ENCODE results near the gene GSG1. TPM values are rescaled to one million over a fixed set of nuclear protein-coding genes. Genes with fewer than 3 reads are reported as not detected.

GSG1 gene
- polyA plus RNA-seq, 2 of the 4 experiments (the other 2 are of a cell fraction) = 0.06 TPM; not detected in 1

- no peak for TF ChIP-seq HEYL (CRISPR knock-in tag; IDR thresholded peaks at IDR 0.05)
- no peak for TF ChIP-seq JUN (IDR thresholded peaks at IDR 0.05)
- TF ChIP-seq PBX3 (IDR thresholded peaks at IDR 0.05) = no peak
- no peak for TF ChIP-seq KDM5A (IDR thresholded peaks at IDR 0.05)
- TF ChIP-seq NFE2L2 (conservative IDR thresholded peaks at IDR 0.05; ENCODE audit: low read length) = no peak
- no peak for TF ChIP-seq ZNF302 (CRISPR knock-in tag; IDR thresholded peaks at IDR 0.05)
- no peak for TF ChIP-seq JUNB (IDR thresholded peaks at IDR 0.05)
- no peak for TF ChIP-seq ZFP36 (IDR thresholded peaks at IDR 0.05; ENCODE audit: borderline replicate concordance, partially characterized antibody)
- no peak for TF ChIP-seq SREBF2 (IDR thresholded peaks at IDR 0.05)
- no peak for TF ChIP-seq HES2 (IDR thresholded peaks at IDR 0.05)
Observed at GRCh38 chr12:13052421-13052820, 51.0 kb downstream of the GSG1 start (continued).

- ChIA-PET POLR2A (no interaction called here), CTCF (interaction anchor here (1.0 to 1.8 kb wide), 5 partner anchors 9 to 162 kb away, joined by 3 to 6 read pairs (median 4); no protein-coding TSS in a partner anchor)
- DNase-seq (ENCODE audit: low read depth in 1 of 2, low spot score in 1 of 2) (no peak), FAIRE-seq (peak; percentile 63), ATAC-seq (no peak)
- TF ChIP-seq CEBPB (IDR thresholded peaks at IDR 0.05) (no peak), HDAC2 (IDR thresholded peaks at IDR 0.05) (no peak), ATOH8 (CRISPR knock-in tag; IDR thresholded peaks at IDR 0.05; ENCODE audit: low read depth) (no peak), SREBF2 (IDR thresholded peaks at IDR 0.05) (no peak), HMGXB4 (CRISPR knock-in tag; IDR thresholded peaks at IDR 0.05; ENCODE audit: borderline replicate concordance) (no peak), TP53 (CRISPR knock-in tag; IDR thresholded peaks at IDR 0.05) (no peak), POLR2AphosphoS2 (conservative IDR thresholded peaks at IDR 0.05; ENCODE audit: low read length) (no peak), JUNB (IDR thresholded peaks at IDR 0.05) (no peak), REST (IDR thresholded peaks at IDR 0.05) (no peak), PBX3 (IDR thresholded peaks at IDR 0.05) (no peak), FOXS1 (CRISPR knock-in tag; IDR thresholded peaks at IDR 0.05) (no peak), CTCF (IDR thresholded peaks at IDR 0.05) (no peak), ZNF302 (CRISPR knock-in tag; IDR thresholded peaks at IDR 0.05) (no peak), CHD4 (IDR thresholded peaks at IDR 0.05; ENCODE audit: borderline replicate concordance) (no peak), NPAS2 (CRISPR knock-in tag; IDR thresholded peaks at IDR 0.05; ENCODE audit: borderline replicate concordance) (no peak)
- H3K4me3 ChIP-seq = no peak overlapping the region
- H3K27ac ChIP-seq = no peak overlapping the region
- no peak overlapping the region for H3K4me2 ChIP-seq
- H3K4me1 ChIP-seq = peaks cover 8% of the 10 kb centered on the region; the same call in 1 of the 3 replicates
- no peaks in the 10 kb centered on the region for H3K9me3 ChIP-seq
- WGBS (ENCODE audit: missing lambda C conversion rate) = 78% methylated on average over 3 of the region's 3 CpGs
Observed at GRCh38 chr12:13049816-13050215, 53.7 kb downstream of the GSG1 start.
